HepG2 (cell line): ENCODE results near the gene SPON2. TPM values are rescaled to one million over a fixed set of nuclear protein-coding genes. Genes with fewer than 3 reads are reported as not detected.

Source experiments
- ADNP ChIP-seq: sonication (generic); formaldehyde crosslinking; IDR thresholded peaks from 2 replicates; pipeline ENCODE4 v1.4.0; 2020; ENCODE audit warnings: missing genetic modification reagents
- BCL6 ChIP-seq: IDR thresholded peaks from 2 replicates; pipeline ENCODE4 v1.6.1; 2016; ENCODE audit warnings: missing genetic modification reagents, missing compliant biosample characterization
- ELF1 ChIP-seq: sonication (generic); formaldehyde crosslinking; IDR thresholded peaks from 2 replicates; pipeline ENCODE4 v1.4.0; 2020; ENCODE audit warnings: missing genetic modification reagents
- HINFP ChIP-seq: sonication (generic); formaldehyde crosslinking; IDR thresholded peaks from 2 replicates; pipeline ENCODE4 v1.4.0; 2020; ENCODE audit warnings: low read depth, mild to moderate bottlenecking, missing genetic modification reagents
- HOXA3 ChIP-seq: sonication (generic); formaldehyde crosslinking; IDR thresholded peaks from 2 replicates; pipeline ENCODE4 v1.5.0; 2020; ENCODE audit warnings: missing genetic modification reagents
- MBNL3 ChIP-seq: fragments of 250-450 bp; sonication (Bioruptor Pico); conservative IDR thresholded peaks from 2 replicates; pipeline ENCODE4 v1.8.0; 2022; ENCODE audit warnings: mild to moderate bottlenecking, inconsistent platforms
- MIER3 ChIP-seq: IDR thresholded peaks from 2 replicates; pipeline ENCODE4 v1.6.1; 2016; ENCODE audit warnings: missing compliant biosample characterization, borderline replicate concordance
- NCOA5 ChIP-seq: sonication (generic); formaldehyde crosslinking; IDR thresholded peaks from 2 replicates; pipeline ENCODE4 v1.4.0; 2020; ENCODE audit warnings: missing genetic modification reagents
- POLR2G ChIP-seq: fragments of 200-400 bp; formaldehyde crosslinking; IDR thresholded peaks from 2 replicates; pipeline ENCODE4 v1.6.1; 2018; ENCODE audit warnings: mild to moderate bottlenecking, low read depth, low read length, moderate library complexity
- RBFOX2 ChIP-seq: fragments of 200-400 bp; formaldehyde crosslinking; IDR thresholded peaks from 2 replicates; pipeline ENCODE4 v1.6.1; 2017; ENCODE audit warnings: low read depth, mild to moderate bottlenecking, low read length
- SMARCE1 ChIP-seq: fragments of 450-650 bp; IDR thresholded peaks from 2 replicates; pipeline ENCODE4 v1.6.1; 2017; ENCODE audit warnings: borderline replicate concordance
- SMC3 ChIP-seq: IDR thresholded peaks from 2 replicates; pipeline ENCODE4 v1.6.1; 2011; ENCODE audit warnings: low read length, improper control_type of control experiment
- STAT6 ChIP-seq: sonication (generic); formaldehyde crosslinking; IDR thresholded peaks from 2 replicates; pipeline ENCODE4 v1.4.0; 2020; ENCODE audit warnings: missing genetic modification reagents, mild to moderate bottlenecking, borderline replicate concordance
- TCF7 ChIP-seq: sonication (generic); IDR thresholded peaks from 2 replicates; pipeline ENCODE4 v1.6.1; 2016; ENCODE audit warnings: antibody characterized with exemption, low read depth
- TRIM24 ChIP-seq: sonication (generic); formaldehyde crosslinking; IDR thresholded peaks from 2 replicates; pipeline ENCODE4 v1.8.0; 2022; ENCODE audit warnings: mild to moderate bottlenecking, missing genetic modification reagents
- ZBTB46 ChIP-seq: sonication (generic); formaldehyde crosslinking; IDR thresholded peaks from 2 replicates; pipeline ENCODE4 v1.4.0; 2020; ENCODE audit warnings: mild to moderate bottlenecking, missing genetic modification reagents, borderline replicate concordance
- ZNF383 ChIP-seq: sonication (generic); formaldehyde crosslinking; IDR thresholded peaks from 2 replicates; pipeline ENCODE4 v1.4.0; 2020; ENCODE audit warnings: missing genetic modification reagents, mild to moderate bottlenecking, borderline replicate concordance
- ZNF501 ChIP-seq: sonication (generic); formaldehyde crosslinking; IDR thresholded peaks from 2 replicates; pipeline ENCODE4 v1.5.1; 2020; ENCODE audit warnings: mild to moderate bottlenecking, moderate library complexity, missing genetic modification reagents
- ZNF510 ChIP-seq: sonication (generic); formaldehyde crosslinking; IDR thresholded peaks from 2 replicates; pipeline ENCODE4 v1.4.0; 2020; ENCODE audit warnings: low read depth, mild to moderate bottlenecking, missing genetic modification reagents
- ZNF530 ChIP-seq: sonication (generic); formaldehyde crosslinking; IDR thresholded peaks from 2 replicates; pipeline ENCODE4 v1.5.0; 2020; ENCODE audit warnings: low read depth, mild to moderate bottlenecking, missing genetic modification reagents
- polyA plus RNA-seq, 8 experiments: library from polyadenylated mRNA; depleted of rRNA in 3 of 8; stranded (reverse) in 7 of 8; unstranded in 1 of 8; fragments of >200 nt; fragmentation: Illumina TruSeq in 4 of 8; extraction: Trizol in 4 of 8; gene quantifications; 2 replicates each; pipeline versions ENCODE4 v1.2.1 to v1.2.3, GENCODE V29; 2011 to 2016; ENCODE audit warnings: low read depth in 4 of 8, missing spikeins in 1 of 8, mixed read lengths in 1 of 8; ENCODE audit not compliant: insufficient read depth in 1 of 8
- total RNA-seq, 5 experiments: library from RNA; depleted of rRNA; stranded (reverse); fragments of >200 nt; fragmentation: Illumina TruSeq; extraction: Trizol; gene quantifications; 2 replicates each; pipeline ENCODE4 v1.2.3, GENCODE V29; 2016; ENCODE audit warnings: low read depth in 1 of 5
- TF ChIP-seq, protein P1 (sequence below): sonication (generic); formaldehyde crosslinking; IDR thresholded peaks from 2 replicates; pipeline ENCODE4 v1.9.0; 2021; ENCODE audit warnings: missing genetic modification reagents, borderline replicate concordance

SPON2 gene
- total and polyA plus RNA-seq, 2 of the 13 experiments (the other 11 are each of a cell fraction or from before 2014, with no cell fraction given): 17.4 to 55.2 TPM

DNA sequence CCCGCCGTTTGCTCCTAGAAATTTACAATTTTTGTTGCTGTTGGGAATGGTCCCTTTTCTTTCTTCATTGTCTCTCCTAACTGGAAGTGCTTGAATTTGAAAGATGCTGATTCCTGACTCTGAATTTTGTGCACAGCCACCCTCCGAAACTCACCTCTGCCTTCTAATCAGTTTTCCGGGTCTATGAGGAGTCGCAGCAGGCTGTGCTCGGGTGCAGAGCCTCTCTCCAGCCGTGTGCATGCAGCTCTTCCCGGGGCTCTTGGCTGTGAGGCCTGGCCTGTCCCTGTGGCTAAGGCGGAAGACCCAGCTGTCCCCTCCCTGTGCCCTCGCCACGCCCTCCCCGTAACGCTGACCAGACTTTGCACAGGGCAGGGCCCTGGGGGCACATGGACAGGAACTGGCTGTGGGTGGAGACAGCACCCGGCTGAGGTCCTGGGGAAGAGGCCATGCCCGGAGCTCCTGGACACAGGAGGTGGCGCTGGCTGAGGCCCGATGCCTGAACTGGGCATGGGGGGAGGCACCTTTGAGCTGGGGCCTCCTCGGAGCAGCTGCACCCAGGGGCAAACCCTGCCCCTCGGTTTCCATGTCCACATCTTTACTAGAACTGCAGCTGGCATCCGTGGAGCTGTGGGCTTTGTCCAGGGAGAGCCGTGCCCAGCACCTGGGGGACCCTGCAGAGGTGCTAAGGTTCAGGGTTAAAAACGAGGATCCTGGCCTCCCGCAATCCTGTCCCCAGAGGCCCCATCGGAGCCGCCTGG, 32.6 kb upstream of the SPON2 start (continued):
- peak; percentile 62; the same call in 1 of the 2 replicates for TF ChIP-seq HOXA3 (CRISPR knock-in tag)
- no peak; the same call in 1 of the 2 replicates for TF ChIP-seq HINFP (CRISPR knock-in tag)
- peak; percentile 93 for TF ChIP-seq ZNF510
- TF ChIP-seq ELF1 (CRISPR knock-in tag): peak; percentile 91
- peak; percentile 72 for TF ChIP-seq BCL6 (CRISPR knock-in tag)
- TF ChIP-seq ZNF383 (CRISPR knock-in tag): 0 out of 2 replicates have a peak, but pooled peaks have one; percentile 41
- no peak for TF ChIP-seq ADNP (CRISPR knock-in tag)
- TF ChIP-seq TRIM24: no peak
- TF ChIP-seq RBFOX2: peak; percentile 88
- TF ChIP-seq SMARCE1: no peak
- TF ChIP-seq MBNL3 (CRISPR knock-in tag): no peak
- TF ChIP-seq STAT6 (CRISPR knock-in tag): 0 out of 2 replicates have a peak, but pooled peaks have one; percentile 85
- no peak for TF ChIP-seq NCOA5
- peak; percentile 87; the same call in 1 of the 2 replicates for TF ChIP-seq MIER3 (CRISPR knock-in tag)
- no peak for TF ChIP-seq SMC3
- TF ChIP-seq ZBTB46 (CRISPR knock-in tag): 0 out of 2 replicates have a peak, but pooled peaks have one; percentile 21
- peak; percentile 98 for TF ChIP-seq POLR2G
- TF ChIP-seq ZNF501: peak; percentile 81
- TF ChIP-seq, protein P1, sequence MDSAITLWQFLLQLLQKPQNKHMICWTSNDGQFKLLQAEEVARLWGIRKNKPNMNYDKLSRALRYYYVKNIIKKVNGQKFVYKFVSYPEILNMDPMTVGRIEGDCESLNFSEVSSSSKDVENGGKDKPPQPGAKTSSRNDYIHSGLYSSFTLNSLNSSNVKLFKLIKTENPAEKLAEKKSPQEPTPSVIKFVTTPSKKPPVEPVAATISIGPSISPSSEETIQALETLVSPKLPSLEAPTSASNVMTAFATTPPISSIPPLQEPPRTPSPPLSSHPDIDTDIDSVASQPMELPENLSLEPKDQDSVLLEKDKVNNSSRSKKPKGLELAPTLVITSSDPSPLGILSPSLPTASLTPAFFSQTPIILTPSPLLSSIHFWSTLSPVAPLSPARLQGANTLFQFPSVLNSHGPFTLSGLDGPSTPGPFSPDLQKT: 0 out of 2 replicates have a peak, but pooled peaks have one; percentile 44
- TF ChIP-seq TCF7: no peak
- no peak for TF ChIP-seq ZNF530 (CRISPR knock-in tag)
